RCC 7860 (cell line): ENCODE data around the gene OR2A12.
"Not testable (repeated sequence)": the region's sequence is repeated elsewhere in the genome, so short reads cannot be mapped to it uniquely, and the experiment has no call there.

ENCODE experiments used
- DNase-seq: peaks from one replicate; pipeline ENCODE4 v3.0.0-alpha.2; 2015; ENCODE audit warnings: low spot score
- FAIRE-seq: peaks from 2 replicates; lab custom pipeline; 2012; peaks lifted over from hg19 to GRCh38; lab: Jason Lieb, UNC

The OR2A12 gene, protein sequence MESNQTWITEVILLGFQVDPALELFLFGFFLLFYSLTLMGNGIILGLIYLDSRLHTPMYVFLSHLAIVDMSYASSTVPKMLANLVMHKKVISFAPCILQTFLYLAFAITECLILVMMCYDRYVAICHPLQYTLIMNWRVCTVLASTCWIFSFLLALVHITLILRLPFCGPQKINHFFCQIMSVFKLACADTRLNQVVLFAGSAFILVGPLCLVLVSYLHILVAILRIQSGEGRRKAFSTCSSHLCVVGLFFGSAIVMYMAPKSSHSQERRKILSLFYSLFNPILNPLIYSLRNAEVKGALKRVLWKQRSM

DNA sequence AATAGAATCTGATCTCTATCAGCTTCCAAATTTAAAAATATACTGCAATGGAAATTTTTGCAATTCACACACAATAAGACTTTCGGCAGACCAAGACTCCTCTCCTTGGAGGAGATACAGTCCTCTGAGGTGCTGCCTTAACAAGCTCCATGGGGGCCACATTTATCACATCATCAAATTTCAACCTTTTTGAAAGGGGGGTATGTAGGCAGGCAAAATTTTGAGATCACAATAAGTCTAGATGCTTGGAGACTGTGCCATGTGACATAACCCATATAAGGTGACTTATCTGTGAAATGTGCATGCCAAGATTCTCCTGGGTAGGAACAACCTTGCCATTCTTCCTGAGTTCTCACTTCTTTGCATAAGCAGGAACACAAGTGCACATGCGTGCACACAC, at the start of gene OR2A12:
Gene OR2A12 (plus strand): TSS at position 301 of the 400 bp plus-strand sequence. CDS start 8,830 bp downstream, outside the sequence.
- DNase-seq (no peak), FAIRE-seq (no peak)

DNA sequence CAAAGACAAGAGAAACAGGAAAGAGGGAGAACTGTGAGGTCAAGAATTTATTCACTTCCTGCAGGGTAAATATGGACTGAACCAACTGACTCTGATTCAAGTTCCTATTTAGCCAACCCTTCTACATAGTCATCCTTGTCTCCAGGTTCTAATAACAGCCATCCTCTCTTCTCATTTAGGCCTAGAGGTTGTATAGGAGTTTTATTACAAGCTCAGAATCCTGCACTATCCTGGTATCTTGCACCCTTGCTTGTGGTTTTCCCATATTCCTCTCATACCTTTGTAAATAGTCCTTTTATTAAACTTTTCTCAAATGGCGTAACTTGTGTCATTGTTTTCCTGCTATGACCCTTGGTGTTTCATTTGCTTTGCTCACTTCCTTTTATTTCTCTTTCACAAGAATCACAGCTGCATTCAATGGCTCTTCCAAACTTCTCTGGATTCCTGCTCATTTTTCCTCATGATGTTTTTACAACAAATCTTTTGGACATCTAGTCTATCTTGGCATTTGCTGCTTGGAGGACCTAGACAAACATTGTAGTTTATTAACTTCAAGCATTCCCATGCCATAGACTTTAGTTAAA, 49.7 kb upstream of the OR2A12 start:
- FAIRE-seq (no peak), DNase-seq (no peak)

DNA sequence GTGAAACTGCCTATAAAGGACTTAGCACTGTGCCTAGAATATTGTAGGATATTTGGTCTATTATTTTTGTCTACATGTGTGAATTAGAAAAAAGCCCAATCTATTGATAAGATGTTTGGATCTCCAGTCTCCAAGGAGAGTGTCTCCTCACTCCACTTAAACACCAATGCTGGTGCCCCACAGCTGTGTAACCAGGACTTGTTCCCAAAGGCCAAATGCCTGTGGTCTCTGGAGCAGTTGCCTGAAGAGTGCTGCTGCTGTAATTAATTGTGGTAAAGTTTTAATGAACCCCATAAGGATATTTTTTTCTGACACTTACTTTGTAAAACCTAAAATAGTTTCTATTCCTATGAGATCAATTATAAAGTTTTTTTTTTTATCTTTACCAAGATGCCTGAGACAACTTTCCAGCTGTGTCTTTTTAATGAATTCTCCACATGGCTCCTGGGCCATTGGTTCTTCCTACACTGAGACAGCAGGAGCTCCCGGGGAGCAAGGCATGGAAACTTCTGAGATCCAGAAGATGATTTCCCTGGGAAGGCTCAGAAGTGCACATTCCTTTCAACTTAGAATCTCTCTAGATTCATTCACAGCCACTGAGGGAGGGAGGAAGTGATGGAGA, 48.6 kb upstream of the OR2A12 start:
- no peak for DNase-seq
- no peak for FAIRE-seq

DNA sequence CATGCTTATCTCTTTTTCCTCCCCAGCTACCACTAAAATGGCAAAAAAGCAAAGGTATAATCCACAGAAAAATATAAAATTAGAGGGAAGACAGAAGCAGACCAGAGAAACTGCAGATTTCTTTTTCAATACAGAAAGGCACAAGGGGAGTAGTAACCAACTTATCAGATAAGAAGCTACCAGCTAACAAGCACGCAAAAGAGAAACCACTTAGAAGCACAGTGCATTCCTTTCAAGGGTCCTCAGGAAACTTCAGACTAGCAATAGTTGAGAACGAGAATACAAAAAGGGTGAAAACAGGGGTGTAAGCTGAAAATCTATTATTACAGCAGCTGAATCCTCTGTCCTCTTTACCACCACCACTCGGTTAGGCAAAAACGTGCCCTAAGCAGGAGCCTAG, 47.2 kb upstream of the OR2A12 start:
- no peak for FAIRE-seq
- no peak for DNase-seq

DNA sequence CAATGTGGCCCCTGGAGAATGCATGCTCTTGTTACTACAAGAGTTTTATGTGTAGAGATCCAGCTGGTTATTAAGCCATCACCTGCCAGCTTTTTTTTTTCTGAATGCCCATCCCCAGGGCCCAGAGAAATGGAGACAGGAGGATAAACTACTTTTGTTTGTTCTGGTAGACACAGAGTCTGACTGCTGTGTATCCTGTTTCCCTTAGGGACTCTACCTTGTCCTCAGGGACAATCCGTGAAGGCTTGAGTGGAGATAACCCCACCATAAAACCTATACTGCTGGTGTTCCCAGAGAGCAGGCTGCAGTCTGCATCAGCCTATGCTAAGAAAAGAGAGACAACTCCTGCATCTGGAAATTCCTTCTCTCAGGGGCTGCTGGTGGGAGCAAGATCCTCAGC, 37.4 kb upstream of the OR2A12 start, which contains the start of gene OR2A5:
Gene OR2A5 (plus strand): TSS at position 301 of the 400 bp plus-strand sequence. CDS start 1,454 bp downstream, outside the sequence.
- FAIRE-seq (no peak), DNase-seq (no peak)

DNA sequence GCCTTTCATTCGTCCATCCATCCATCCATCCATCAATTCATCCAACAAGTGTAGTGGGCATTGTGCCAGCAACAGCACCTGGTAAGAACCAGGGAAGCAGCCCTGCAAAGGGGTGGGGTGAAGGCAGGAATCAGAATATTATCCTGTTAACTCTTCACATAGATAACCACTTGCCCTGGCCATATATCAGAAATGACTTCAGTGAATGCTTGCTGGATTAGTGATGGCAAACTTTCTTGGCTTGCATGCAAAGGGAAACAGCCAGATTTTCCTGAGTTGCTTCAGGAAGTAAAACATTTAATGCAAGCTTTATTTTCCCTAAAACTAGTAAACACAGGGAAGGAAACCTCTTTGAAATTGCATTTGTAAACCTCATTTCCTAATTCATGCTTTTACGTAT, 36.6 kb upstream of the OR2A12 start:
- DNase-seq, result no peak
- FAIRE-seq, result no peak

DNA sequence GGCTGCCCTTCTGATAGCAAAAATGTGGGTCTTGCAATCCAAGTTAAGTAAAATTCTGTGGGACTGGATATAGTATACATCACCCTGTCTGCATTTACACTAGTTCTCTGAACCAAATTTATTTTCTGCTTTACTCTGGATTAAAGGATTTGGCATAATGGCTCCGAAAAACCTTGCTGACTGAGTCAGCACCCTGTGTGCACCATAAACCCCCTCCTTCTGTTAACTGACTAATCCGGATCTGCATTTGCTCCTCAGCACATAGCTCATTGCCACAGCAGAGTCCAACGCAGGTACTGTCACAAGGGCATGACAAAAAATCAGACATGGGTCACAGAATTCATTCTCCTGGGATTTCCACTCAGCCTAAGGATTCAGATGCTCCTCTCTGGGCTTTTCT, 36.0 kb upstream of the OR2A12 start:
- no peak for FAIRE-seq
- no peak for DNase-seq

DNA sequence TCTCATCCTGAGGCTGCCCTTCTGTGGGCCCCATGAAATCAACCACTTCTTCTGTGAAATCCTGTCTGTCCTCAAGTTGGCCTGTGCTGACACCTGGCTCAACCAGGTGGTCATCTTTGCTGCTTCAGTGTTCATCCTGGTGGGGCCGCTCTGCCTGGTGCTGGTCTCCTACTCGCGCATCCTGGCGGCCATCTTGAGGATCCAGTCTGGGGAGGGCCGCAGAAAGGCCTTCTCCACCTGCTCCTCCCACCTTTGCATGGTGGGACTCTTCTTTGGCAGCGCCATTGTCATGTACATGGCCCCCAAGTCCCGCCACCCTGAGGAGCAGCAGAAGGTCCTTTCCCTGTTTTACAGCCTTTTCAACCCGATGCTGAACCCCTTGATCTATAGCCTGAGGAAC, 35.2 kb upstream of the OR2A12 start:
- DNase-seq, FAIRE-seq: not testable (repeated sequence)

DNA sequence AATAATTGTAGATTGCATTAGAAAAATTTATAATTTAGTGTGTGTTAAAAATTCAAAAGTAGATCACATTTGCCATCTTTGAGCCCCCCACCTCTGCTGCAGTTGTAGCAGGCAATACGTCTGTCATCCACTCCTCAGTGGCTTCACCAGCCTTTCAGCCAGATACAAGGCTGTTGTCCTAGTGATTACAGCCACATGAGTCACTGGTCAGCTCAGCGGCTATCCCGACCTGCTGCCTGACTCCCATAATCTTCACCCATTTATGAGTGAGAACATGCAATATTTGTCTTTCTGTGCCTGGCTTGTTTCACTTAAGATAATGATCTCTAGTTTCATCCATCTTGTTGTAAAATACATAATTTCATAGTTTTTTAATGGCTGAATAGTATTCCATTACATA, 28.1 kb upstream of the OR2A12 start:
- FAIRE-seq, result peak; percentile 43
- DNase-seq, result peak; percentile 72

DNA sequence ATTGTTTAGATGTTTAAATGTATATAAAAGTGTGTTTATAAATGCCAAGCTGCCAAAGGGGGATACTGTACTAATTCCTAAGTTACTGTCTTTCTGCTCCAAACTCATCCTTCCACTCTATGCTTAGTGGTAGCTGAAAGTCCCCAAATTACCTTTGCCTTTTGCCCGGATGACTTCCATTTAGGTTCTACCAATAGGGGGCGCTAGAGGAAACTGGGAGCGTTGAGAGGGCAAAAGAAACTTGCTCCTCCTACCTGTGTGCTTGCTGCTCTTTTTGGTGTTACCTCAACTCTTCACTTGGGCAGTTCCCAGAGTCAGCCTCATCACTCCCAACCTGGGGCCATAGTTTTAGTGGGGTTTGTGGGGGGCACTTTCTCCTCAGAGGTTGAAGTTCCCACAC, 22.4 kb upstream of the OR2A12 start:
- no peak for FAIRE-seq
- no peak for DNase-seq

DNA sequence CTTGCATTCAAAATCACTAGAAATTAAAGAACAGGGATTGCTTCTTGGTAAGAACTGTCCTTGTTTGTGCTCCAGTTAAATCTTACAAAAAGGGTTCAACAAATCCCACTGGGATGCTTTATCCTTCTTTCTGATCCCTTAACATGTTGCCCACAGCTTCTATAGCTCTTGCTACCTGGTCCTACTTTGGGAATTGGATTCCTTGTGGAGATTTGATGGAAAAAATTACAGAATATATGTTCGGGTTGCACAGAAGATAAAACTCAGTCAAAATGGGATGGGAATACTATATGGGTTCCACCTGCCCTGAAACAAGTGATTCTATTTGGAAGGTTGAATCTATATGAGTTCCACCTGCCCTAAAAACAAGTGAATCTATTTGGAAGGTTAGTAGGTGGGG, 16.6 kb upstream of the OR2A12 start, which contains the start of gene OR2A25:
Gene OR2A25 (plus strand): TSS at position 301 of the 400 bp plus-strand sequence. CDS start 4,409 bp downstream, outside the sequence.
- FAIRE-seq (no peak), DNase-seq (no peak)

DNA sequence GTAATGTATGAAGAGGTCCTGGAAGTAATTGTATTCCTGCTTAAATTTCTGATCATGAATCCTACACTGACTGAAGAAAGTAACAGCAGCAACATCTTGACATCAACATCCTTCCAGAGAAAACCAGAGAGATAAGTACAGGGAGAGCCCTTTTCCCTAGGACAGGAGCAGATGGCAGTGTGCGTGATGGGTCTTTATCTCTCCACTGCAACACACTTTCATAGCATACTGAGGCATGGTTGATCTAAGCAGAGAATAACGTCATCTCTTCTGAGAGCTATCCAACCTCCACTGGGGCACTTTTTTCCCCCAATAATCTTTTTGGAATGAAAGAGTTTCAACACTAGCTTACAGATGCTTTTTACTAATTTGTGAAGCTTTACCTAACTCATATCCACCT, 16.1 kb upstream of the OR2A12 start:
- FAIRE-seq, result no peak
- no peak for DNase-seq

DNA sequence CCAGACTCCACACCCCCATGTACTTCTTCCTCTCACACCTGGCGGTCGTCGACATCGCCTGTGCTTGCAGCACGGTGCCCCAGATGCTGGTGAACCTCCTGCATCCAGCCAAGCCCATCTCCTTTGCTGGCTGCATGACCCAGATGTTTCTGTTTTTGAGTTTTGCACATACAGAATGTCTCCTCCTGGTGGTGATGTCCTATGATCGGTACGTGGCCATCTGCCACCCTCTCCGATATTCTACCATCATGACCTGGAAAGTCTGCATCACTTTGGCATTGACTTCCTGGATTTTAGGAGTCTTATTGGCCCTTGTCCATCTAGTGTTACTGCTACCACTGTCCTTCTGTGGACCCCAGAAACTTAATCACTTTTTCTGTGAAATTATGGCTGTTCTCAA, 11.7 kb upstream of the OR2A12 start:
- DNase-seq (no peak), FAIRE-seq (no peak)

DNA sequence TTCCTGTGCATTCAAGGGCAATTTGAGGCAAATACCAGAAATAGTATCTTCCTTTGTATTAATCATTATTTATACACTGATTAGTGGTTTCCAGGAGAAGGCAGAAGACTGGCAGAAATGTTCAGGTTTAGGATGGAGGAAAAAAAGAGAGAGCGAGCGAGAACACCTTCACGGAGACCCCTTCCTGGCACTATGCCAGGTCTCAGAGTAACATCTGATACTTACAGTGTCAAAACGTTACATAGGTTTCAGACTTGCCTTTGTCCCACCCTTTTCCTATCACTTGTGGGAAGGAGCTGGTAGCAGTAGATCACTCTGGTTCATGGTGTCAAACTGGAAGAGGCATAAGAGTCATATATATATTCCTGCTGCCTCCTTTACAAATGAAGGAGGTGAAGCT, 652 bp downstream of the OR2A12 start:
- DNase-seq, result no peak
- FAIRE-seq, result no peak

DNA sequence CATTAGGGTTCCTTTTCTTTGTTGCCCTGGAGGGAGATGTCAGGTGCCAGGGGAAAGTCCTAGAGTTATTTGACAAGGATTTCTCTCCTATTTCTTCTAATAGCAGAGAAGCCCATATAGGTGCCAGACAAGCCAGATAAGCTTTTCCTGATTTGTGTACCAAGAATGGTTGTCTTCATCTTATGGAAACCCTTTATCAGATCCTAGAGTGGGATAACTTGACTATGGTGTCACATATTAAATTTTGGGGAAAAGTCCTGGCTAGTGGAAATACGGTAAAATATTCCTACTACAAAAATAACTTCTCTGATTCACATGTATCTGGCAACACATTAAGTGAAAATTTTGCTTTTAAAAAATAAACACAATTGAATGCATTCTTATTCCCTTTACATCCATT, 1.2 kb downstream of the OR2A12 start:
- no peak for FAIRE-seq
- DNase-seq, result no peak

DNA sequence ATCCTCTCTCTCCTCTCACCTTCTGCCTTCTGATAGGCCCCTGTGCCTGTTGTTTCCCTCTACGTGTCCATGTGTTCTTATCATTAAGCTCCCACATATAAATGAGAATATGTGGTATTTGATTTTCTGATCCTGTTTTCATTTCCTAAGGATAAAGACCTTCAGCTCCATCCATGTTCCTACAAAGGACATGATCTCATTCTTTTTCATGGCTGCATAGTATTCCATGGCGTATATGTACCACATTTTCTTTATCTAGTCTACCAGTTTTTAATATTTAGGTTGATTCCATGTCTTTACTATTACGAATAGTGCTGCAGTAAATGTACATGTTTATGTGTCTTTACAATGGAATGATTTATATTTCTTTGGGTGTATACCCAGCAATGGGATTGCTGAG, 4.6 kb downstream of the OR2A12 start:
- no peak for FAIRE-seq
- DNase-seq, result no peak

DNA sequence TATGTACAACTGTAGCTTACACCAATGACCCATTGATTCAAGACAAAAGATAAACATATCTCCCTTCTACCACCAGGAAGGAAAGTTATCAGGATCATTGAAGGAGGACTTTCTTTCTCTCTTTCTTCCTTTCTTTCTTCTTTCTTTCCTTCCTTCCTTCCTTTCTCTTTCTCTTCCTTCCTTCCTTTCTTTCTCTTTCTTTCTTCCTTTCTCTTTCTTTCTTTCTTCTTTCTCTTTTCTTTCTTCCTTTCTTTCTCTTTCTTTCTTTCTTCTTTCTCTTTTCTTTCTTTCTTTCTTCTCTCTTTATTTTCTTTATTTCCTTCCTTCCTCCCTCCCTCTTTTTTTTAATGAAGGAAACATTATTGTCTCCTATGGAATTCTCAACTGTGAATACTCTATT, 12.7 kb downstream of the OR2A12 start:
- no peak for FAIRE-seq

DNA sequence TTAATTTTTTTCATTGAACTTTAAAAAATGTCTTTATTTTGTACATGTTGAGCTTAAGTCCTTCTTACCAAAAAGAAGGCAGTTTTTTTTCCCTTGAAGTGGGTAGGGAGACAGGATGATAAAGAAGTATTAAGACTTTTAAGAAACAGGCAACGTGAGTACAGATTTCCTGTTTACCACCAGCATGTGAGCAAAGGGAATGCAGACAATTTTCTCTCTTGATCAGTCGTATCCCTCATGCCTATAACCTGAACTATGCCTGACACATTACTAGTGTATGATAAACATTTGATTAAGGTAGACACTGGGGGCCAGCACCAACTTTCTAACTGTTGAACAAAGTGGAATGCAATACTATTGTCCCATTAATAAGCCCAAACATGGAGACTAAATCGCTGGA, 14.5 kb downstream of the OR2A12 start:
- DNase-seq (no peak), FAIRE-seq (no peak)

More for the DNA sequence above, 12.7 kb downstream of the OR2A12 start:
- DNase-seq, result no peak

DNA sequence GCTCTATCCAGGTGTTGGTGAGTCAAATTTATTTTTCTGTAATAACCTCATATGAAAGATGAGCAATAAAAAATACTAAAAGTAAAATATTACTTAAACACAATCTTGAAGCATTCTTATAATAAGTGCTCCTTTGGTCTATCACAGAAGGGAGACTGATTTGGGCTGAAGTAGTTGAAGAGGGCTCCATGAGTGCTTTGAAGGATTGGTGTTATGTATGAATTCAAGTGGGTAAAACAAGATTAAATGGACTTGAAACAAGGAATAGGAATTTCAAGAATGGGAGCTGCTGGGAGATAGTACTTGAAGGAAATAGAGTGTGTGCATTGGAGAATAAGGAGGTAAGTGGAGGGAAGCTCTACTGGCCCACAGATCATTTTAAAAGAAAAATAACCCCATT, 16.0 kb downstream of the OR2A12 start:
- DNase-seq, result no peak

DNA sequence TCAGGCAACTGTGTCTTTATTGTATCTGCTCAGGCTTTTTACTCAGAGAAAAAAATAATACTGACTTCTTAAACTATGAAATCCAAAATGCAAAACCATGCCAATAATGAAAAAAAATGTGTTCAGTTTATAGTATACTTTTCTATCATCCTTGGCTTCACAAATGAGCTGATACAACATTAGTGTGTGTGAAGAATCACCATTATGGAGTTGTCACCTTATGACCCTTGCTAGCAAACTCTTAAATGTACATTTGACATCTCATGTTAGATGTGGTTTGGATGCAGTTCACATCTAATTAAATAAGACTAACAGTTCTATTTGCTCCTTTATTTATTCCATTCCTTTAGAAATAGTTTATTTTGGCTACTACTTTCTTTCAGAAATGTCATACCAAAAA, 19.1 kb downstream of the OR2A12 start:
- FAIRE-seq (no peak), DNase-seq (no peak)

More for the DNA sequence above, 16.0 kb downstream of the OR2A12 start:
- no peak for FAIRE-seq

DNA sequence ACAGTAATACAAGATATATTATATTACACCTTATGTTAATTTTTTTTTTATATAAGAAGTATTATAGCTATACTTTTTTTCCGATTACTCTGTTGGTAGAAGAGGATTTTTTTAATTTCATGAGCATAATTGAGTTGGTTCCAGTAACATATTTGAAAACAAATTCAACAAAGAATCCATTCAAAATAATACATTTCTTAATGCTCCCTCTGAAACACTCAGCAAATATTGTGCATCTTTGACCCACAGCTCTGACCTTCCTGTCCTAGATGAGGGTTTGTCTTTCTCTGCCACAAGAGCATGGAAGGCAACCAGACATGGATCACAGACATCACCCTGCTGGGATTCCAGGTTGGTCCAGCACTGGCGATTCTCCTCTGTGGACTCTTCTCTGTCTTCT, 23.2 kb downstream of the OR2A12 start, which contains the start of gene OR2A2:
Gene OR2A2 (plus strand): TSS at position 301 of the 400 bp plus-strand sequence. CDS start 0 bp downstream, at position 301.
- no peak for FAIRE-seq

DNA sequence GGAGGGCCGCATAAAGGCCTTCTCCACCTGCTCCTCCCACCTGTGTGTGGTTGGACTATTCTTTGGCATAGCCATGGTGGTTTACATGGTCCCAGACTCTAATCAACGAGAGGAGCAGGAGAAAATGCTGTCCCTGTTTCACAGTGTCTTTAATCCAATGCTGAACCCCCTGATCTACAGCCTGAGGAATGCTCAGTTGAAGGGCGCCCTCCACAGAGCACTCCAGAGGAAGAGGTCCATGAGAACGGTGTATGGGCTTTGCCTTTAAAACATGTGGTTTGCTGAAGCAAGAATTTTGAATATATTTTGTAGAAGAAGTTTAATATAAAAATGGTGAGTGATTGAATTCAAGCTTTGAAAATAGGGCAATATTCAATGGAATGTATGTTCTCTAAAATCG, 24.2 kb downstream of the OR2A12 start:
- FAIRE-seq, result no peak

More for the DNA sequence above, 23.2 kb downstream of the OR2A12 start, which contains the start of gene OR2A2:
- DNase-seq, result no peak

More for the DNA sequence above, 24.2 kb downstream of the OR2A12 start:
- DNase-seq, result no peak
